Skeletal muscle tissue (tissue), 4 donors: ENCODE data around the gene TMEM220. TPM values are rescaled to one million over a fixed set of nuclear protein-coding genes. Genes with fewer than 3 reads are reported as not detected.

Experiments used
- H3K27ac ChIP-seq: one replicate; pipeline ENCODE4 v1.7.0; 2013; ENCODE audit warnings: mild to moderate bottlenecking, low read depth, low read length, inconsistent platforms
- H3K27me3 ChIP-seq, 3 donors: one replicate each; pipeline ENCODE4 v1.7.0; 2013; ENCODE audit warnings: low read length in 3 of 3; ENCODE audit not compliant: control insufficient read depth in 3 of 3, insufficient read depth in 3 of 3
- H3K36me3 ChIP-seq, 3 donors: one replicate each; pipeline ENCODE4 v1.7.0; 2013; ENCODE audit warnings: low read length in 3 of 3; ENCODE audit not compliant: control insufficient read depth in 3 of 3, insufficient read depth in 3 of 3
- H3K4me1 ChIP-seq, 3 donors: one replicate each; pipeline ENCODE4 v1.7.0; 2013; ENCODE audit warnings: low read length in 3 of 3, mild to moderate bottlenecking in 3 of 3; ENCODE audit not compliant: control insufficient read depth in 3 of 3, insufficient read depth in 3 of 3
- H3K4me3 ChIP-seq, 3 donors: one replicate each; pipeline ENCODE4 v1.7.0; 2013; ENCODE audit warnings: low read length in 3 of 3
- H3K9ac ChIP-seq, 3 donors: one replicate each; pipeline ENCODE4 v1.7.0; 2013; ENCODE audit warnings: low read length in 3 of 3, mild to moderate bottlenecking in 3 of 3, moderate library complexity in 2 of 3, low read depth in 1 of 3
- H3K9me3 ChIP-seq, 3 donors: one replicate each; pipeline ENCODE4 v1.7.0; 2013; ENCODE audit warnings: low read length in 3 of 3; ENCODE audit not compliant: control insufficient read depth in 3 of 3
- total RNA-seq: library from RNA; depleted of rRNA; stranded (reverse); fragments of >200 nt; gene quantifications from one replicate; pipeline ENCODE4 v1.2.3, GENCODE V29; 2014
- donor health status: Osteomylitis.

The TMEM220 gene
- total RNA-seq, 1 donor from 2014 or later: 5.2 TPM

- Histone ChIP-seq H3K27me3 (no peaks in the 10 kb centered on the region), H3K4me1 (peaks cover 0 to 6% (median 5%) of the 10 kb centered on the region in 3 donors), H3K36me3 (peaks cover 0 to 4% (median 2%) of the 10 kb centered on the region in 3 donors), H3K9me3 (peaks cover 0 to 2% (median 0%) of the 10 kb centered on the region in 3 donors), H3K9ac (no peak overlapping the region), H3K4me3 (no peak overlapping the region), H3K27ac (no peak overlapping the region)
Measured at GRCh38 chr17:10771148-10771547, 41.3 kb upstream of the TMEM220 start.

GRCh38 chr17:10769840-10770239, 40.0 kb upstream of the TMEM220 start:
- peaks cover 0 to 2% (median 0%) of the 10 kb centered on the region in 3 donors for H3K9me3 ChIP-seq
- H3K4me3 ChIP-seq: no peak overlapping the region
- H3K4me1 ChIP-seq: peaks cover 0 to 6% (median 5%) of the 10 kb centered on the region in 3 donors
- H3K27ac ChIP-seq: no peak overlapping the region
- H3K9ac ChIP-seq: no peak overlapping the region
- no peaks in the 10 kb centered on the region for H3K27me3 ChIP-seq
- H3K36me3 ChIP-seq: peaks cover 0 to 6% (median 2%) of the 10 kb centered on the region in 3 donors

- Histone ChIP-seq H3K4me1 (peaks cover 0 to 5% (median 5%) of the 10 kb centered on the region in 3 donors), H3K27ac (no peak overlapping the region), H3K9ac (no peak overlapping the region), H3K9me3 (peaks cover 0 to 2% (median 0%) of the 10 kb centered on the region in 3 donors), H3K36me3 (peaks cover 0 to 6% (median 2%) of the 10 kb centered on the region in 3 donors), H3K4me3 (no peak overlapping the region), H3K27me3 (no peaks in the 10 kb centered on the region)
Measured at GRCh38 chr17:10768750-10769251, 39.0 kb upstream of the TMEM220 start.

GRCh38 chr17:10767232-10767631, 37.4 kb upstream of the TMEM220 start:
- peaks cover 0 to 6% (median 2%) of the 10 kb centered on the region in 3 donors for H3K36me3 ChIP-seq
- H3K4me1 ChIP-seq: peaks cover 0 to 5% (median 3%) of the 10 kb centered on the region in 3 donors
- H3K4me3 ChIP-seq: no peak overlapping the region
- H3K27ac ChIP-seq: no peak overlapping the region
- H3K27me3 ChIP-seq: no peaks in the 10 kb centered on the region
- H3K9me3 ChIP-seq: no peaks in the 10 kb centered on the region
- no peak overlapping the region for H3K9ac ChIP-seq

GRCh38 chr17:10762037-10762436, 32.2 kb upstream of the TMEM220 start:
- peaks cover 0 to 6% (median 2%) of the 10 kb centered on the region in 3 donors for H3K36me3 ChIP-seq
- H3K27ac ChIP-seq: no peak overlapping the region
- H3K4me1 ChIP-seq: peaks cover 2 to 11% (median 9%) of the 10 kb centered on the region in 3 donors
- no peaks in the 10 kb centered on the region for H3K27me3 ChIP-seq
- no peaks in the 10 kb centered on the region for H3K9me3 ChIP-seq
- H3K9ac ChIP-seq: no peak overlapping the region
- no peak overlapping the region for H3K4me3 ChIP-seq

GRCh38 chr17:10761281-10761680, 31.5 kb upstream of the TMEM220 start:
- H3K9ac ChIP-seq: no peak overlapping the region
- no peak overlapping the region for H3K27ac ChIP-seq
- H3K4me1 ChIP-seq: peaks cover 10 to 16% (median 13%) of the 10 kb centered on the region in 3 donors
- H3K27me3 ChIP-seq: no peaks in the 10 kb centered on the region
- H3K4me3 ChIP-seq: no peak overlapping the region
- H3K9me3 ChIP-seq: no peaks in the 10 kb centered on the region
- H3K36me3 ChIP-seq: peaks cover 0 to 3% (median 0%) of the 10 kb centered on the region in 3 donors

GRCh38 chr17:10758062-10758461, 28.2 kb upstream of the TMEM220 start:
- H3K4me3 ChIP-seq: no peak overlapping the region
- no peaks in the 10 kb centered on the region for H3K27me3 ChIP-seq
- H3K9me3 ChIP-seq: no peaks in the 10 kb centered on the region
- H3K9ac ChIP-seq: no peak overlapping the region
- H3K4me1 ChIP-seq: peaks cover 11 to 20% (median 13%) of the 10 kb centered on the region in 3 donors
- H3K27ac ChIP-seq: no peak overlapping the region
- H3K36me3 ChIP-seq: no peaks in the 10 kb centered on the region

GRCh38 chr17:10757647-10758046, 27.8 kb upstream of the TMEM220 start:
- Histone ChIP-seq H3K36me3 (no peaks in the 10 kb centered on the region), H3K9ac (no peak overlapping the region), H3K9me3 (no peaks in the 10 kb centered on the region), H3K4me3 (no peak overlapping the region), H3K27me3 (no peaks in the 10 kb centered on the region), H3K27ac (no peak overlapping the region), H3K4me1 (peaks cover 11 to 20% (median 13%) of the 10 kb centered on the region in 3 donors)

- H3K4me1 ChIP-seq: peaks cover 11 to 20% (median 13%) of the 10 kb centered on the region in 3 donors
- H3K36me3 ChIP-seq: no peaks in the 10 kb centered on the region
- no peaks in the 10 kb centered on the region for H3K27me3 ChIP-seq
- no peak overlapping the region for H3K4me3 ChIP-seq
- no peak overlapping the region for H3K27ac ChIP-seq
- no peaks in the 10 kb centered on the region for H3K9me3 ChIP-seq
- H3K9ac ChIP-seq: no peak overlapping the region
Measured at GRCh38 chr17:10757067-10757466, 27.2 kb upstream of the TMEM220 start.

GRCh38 chr17:10756619-10757018, 26.8 kb upstream of the TMEM220 start:
- H3K4me1 ChIP-seq: peaks cover 11 to 20% (median 13%) of the 10 kb centered on the region in 3 donors
- H3K9ac ChIP-seq: no peak overlapping the region
- H3K36me3 ChIP-seq: no peaks in the 10 kb centered on the region
- no peaks in the 10 kb centered on the region for H3K9me3 ChIP-seq
- no peak overlapping the region for H3K27ac ChIP-seq
- no peak overlapping the region for H3K4me3 ChIP-seq
- no peaks in the 10 kb centered on the region for H3K27me3 ChIP-seq
